Right cardiac atrium (tissue), 5 donors: ENCODE data around the gene NKAIN2. TPM values are rescaled to one million over a fixed set of nuclear protein-coding genes. Genes with fewer than 3 reads are reported as not detected.

Experiments
- ATAC-seq, 2 donors: fragments of 200-7000 bp; cut with Tn5 transposase; one replicate each; pipeline versions ENCODE4 v1.8.0 to v1.9.1; 2020; ENCODE audit warnings: moderate library complexity in 2 of 2, mild to moderate bottlenecking in 1 of 2
- DNase-seq, 3 donors: peaks; one replicate each; pipeline ENCODE4 v3.0.0-alpha.2; 2020
- H3K27ac ChIP-seq: one replicate; pipeline ENCODE4 v1.5.1; 2013; ENCODE audit warnings: mild to moderate bottlenecking, low read length, control low read depth, moderate library complexity
- H3K27me3 ChIP-seq: one replicate; pipeline ENCODE4 v1.6.1; 2013; ENCODE audit not compliant: control insufficient read depth, insufficient read depth
- H3K4me1 ChIP-seq: one replicate; pipeline ENCODE4 v1.6.1; 2013; ENCODE audit warnings: low read length; ENCODE audit not compliant: control insufficient read depth, insufficient read depth
- H3K4me3 ChIP-seq: one replicate; pipeline ENCODE4 v1.5.1; 2013; ENCODE audit warnings: low read length, control low read depth
- H3K9me3 ChIP-seq: one replicate; pipeline ENCODE4 v1.6.1; 2013; ENCODE audit warnings: low read length; ENCODE audit not compliant: control insufficient read depth
- WGBS: extraction: QIAGEN DNeasy Blood & Tissue Kit; methylation state at CpG from one replicate; pipeline ENCODE4 v1.1.7; 2013; 5-methylcytosine and 5-hydroxymethylcytosine counted together
- intact Hi-C, 4 donors: fragments of 100-400 bp; cut with DNase I; formaldehyde crosslinking; loops; one replicate each; pipeline versions ENCODE4 v1.11.0 to v1.14.0; 2022 to 2023
- polyA plus RNA-seq: library from polyadenylated mRNA; stranded (reverse); fragments of 200-250 nt; gene quantifications from one replicate; pipeline ENCODE4 v1.2.3, GENCODE V29; 2013
- total RNA-seq, 4 donors: library from RNA; stranded (reverse); fragmentation: NEBNext Ultra II Directional; extraction: Animal tissue kit (Norgen Biotek cat#: 25700); gene quantifications; one replicate each; pipeline ENCODE4 v1.2.1, GENCODE V29; 2021
- donor health status: healthy with polysubstance abuse.
- donor health status: DM: no; HTN: yes; CAD: no.
- donor health status: DM: no; HTN: no; CAD: no.
- donor health status: DM: no; HTN: yes; CAD: no; lungs with severe emphysema.
- donor health status: DM: yes; HTN: yes; CAD: no.

The NKAIN2 gene
- total and polyA plus RNA-seq, 5 donors, result 1.3 to 2.7 (median 1.5) TPM

DNA sequence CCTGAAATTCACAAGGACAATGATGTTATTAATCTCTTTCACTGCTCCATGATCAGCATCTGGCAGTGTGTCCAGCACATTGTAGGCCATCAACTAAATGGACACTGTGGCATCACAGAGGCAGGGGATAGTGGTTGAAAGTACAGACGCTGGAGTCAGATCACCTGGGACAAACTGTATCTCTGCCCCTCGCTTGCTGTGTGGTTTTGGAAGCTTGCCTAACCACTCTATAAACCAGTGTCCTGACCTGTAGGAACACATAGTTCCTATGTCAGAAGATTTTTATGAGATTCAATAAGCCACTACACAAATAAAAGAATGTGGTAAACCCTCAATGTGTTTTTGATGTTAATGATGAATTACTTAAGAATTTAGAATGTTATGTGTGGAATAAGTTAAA lies 939.3 kb downstream of the NKAIN2 start:
- intact Hi-C loops, result no loop called here
- WGBS, result 69% methylated on average over 2 of the region's 2 CpGs
- no peaks in the 10 kb centered on the region for H3K9me3 ChIP-seq
- ATAC-seq (no peak), DNase-seq (no peak)
- no peaks in the 10 kb centered on the region for H3K27me3 ChIP-seq
- H3K4me1 ChIP-seq, result no peaks in the 10 kb centered on the region
- no peak overlapping the region for H3K27ac ChIP-seq
- H3K4me3 ChIP-seq, result no peak overlapping the region

DNA sequence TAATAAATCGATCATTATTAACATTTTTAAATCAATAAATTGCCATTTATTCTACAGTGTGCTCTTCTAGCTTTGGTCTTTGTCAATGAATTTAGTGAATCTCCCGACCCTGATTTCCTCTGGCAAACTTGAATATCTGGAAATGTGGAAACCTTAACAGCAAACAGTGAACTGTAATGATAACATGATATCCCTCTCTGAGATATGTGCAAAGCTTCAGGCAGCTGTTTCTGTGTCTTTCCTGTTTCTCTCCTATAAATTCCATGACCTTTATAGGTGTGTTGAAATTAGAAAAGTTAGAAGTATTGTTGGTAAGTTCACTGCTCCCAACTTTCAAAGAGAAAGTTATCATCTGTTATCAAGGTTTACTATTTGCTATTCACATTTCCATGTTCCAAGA lies 939.8 kb downstream of the NKAIN2 start:
- Histone ChIP-seq H3K27me3 (no peaks in the 10 kb centered on the region), H3K4me3 (no peak overlapping the region), H3K27ac (no peak overlapping the region), H3K9me3 (no peaks in the 10 kb centered on the region), H3K4me1 (no peaks in the 10 kb centered on the region)
- no peak for ATAC-seq
- 68% methylated on average over 2 of the region's 2 CpGs for WGBS
- DNase-seq, result no peak
- intact Hi-C loops, result no loop called here

DNA sequence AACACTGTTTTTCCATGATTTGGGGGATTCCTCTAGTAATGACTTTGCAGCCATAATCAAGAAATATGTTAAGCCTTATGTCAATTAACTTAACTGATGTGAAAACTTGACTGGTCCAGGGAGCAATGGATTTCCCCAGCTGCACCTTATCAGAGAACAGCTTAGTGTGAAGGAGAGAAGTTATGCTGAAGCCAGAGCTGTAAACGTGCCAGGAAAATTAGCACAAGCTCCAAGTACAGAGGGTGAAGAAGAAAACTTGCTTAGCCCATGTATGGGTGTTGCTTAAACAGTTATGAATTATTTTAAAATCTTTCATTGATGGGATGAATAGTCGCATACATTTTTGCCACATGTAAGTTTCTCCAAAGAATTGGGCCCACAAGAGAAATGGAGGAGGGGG lies 943.7 kb downstream of the NKAIN2 start:
- WGBS, result 45% methylated on average over 2 of the region's 2 CpGs
- intact Hi-C loops, result no loop called here
- DNase-seq (no peak), ATAC-seq (peak; percentile 55 to 80)
- H3K4me3 ChIP-seq, result no peak overlapping the region
- H3K4me1 ChIP-seq, result no peaks in the 10 kb centered on the region
- no peaks in the 10 kb centered on the region for H3K9me3 ChIP-seq
- H3K27ac ChIP-seq, result no peak overlapping the region
- no peaks in the 10 kb centered on the region for H3K27me3 ChIP-seq

DNA sequence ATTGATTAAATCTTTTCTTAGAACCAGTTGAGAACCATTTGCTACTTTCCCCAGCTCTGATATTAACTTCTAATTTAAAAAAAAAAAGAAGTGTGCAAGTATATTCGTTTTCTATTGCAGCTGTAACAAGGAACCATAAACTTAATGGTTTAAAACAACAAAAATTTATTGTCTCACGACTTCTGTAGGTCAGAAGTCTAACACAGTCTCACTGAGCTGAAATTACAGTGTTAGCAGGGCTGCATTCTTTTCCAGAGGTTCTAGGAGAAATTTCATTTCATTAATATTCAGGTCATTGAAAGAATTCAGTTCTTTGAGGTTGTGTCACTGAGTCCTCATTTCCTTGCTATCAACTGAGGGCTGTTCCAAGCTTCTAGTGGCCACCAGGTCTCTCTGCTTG lies 945.1 kb downstream of the NKAIN2 start:
- Histone ChIP-seq H3K4me3 (no peak overlapping the region), H3K4me1 (no peaks in the 10 kb centered on the region), H3K9me3 (no peaks in the 10 kb centered on the region), H3K27ac (no peak overlapping the region), H3K27me3 (no peaks in the 10 kb centered on the region)
- DNase-seq (no peak), ATAC-seq (no peak)
- WGBS, result 86% methylated on average over 2 of the region's 2 CpGs
- intact Hi-C loops, result no loop called here

DNA sequence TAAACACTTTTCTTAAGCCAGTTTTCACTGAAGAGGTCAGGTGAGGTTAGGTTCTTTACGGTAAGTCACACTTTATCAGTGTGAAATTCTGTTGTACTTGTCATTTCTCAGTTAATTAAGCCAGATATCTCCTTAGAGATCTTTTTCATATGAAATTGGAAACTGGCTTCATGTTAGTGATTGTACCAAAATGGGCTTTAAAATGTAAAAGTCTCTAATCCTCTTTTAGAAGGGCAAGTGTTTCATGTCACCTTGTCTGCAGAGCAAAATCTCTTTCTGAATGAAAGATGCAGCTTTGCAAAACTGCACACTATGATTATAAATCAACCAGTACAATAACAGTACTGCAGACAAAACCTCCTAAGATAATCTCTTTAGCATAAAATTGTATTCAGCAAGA lies 949.3 kb downstream of the NKAIN2 start:
- no peaks in the 10 kb centered on the region for H3K4me1 ChIP-seq
- intact Hi-C loops, result no loop called here
- no peak overlapping the region for H3K4me3 ChIP-seq
- 52% methylated on average over 1 of the region's 1 CpG for WGBS
- no peaks in the 10 kb centered on the region for H3K27me3 ChIP-seq
- H3K9me3 ChIP-seq, result no peaks in the 10 kb centered on the region
- no peak overlapping the region for H3K27ac ChIP-seq
- DNase-seq (no peak), ATAC-seq (no peak)

DNA sequence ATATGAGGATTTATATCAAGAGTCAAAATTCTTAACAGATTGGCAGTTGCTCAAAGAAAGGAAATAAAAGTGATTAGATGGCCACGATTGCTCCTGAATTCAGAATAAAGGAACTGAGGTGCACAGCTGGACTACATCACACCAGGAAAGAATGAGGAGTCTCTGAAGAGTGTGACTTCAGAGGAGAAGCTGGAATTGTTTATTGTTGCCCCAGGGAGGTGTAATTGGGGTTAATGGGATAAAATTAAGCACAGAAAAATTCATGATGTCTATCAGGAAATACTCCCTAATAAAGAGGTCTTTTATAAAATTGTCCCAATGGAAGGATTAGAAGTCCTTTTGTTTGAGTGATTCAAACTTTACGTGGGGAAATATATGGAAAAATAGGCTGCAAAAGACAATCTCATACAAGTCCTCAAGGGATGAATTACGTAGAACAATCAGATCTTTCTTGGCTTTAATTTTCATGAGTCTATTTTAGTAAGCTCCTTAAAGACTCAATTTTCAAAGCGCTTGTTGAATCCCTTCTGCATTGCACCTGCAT lies 950.0 kb downstream of the NKAIN2 start:
- 62% methylated on average over 4 of the region's 4 CpGs for WGBS
- Histone ChIP-seq H3K4me1 (no peaks in the 10 kb centered on the region), H3K27me3 (no peaks in the 10 kb centered on the region), H3K9me3 (no peaks in the 10 kb centered on the region), H3K27ac (no peak overlapping the region), H3K4me3 (no peak overlapping the region)
- no peak for ATAC-seq
- no peak for DNase-seq
- intact Hi-C loops, result no loop called here

DNA sequence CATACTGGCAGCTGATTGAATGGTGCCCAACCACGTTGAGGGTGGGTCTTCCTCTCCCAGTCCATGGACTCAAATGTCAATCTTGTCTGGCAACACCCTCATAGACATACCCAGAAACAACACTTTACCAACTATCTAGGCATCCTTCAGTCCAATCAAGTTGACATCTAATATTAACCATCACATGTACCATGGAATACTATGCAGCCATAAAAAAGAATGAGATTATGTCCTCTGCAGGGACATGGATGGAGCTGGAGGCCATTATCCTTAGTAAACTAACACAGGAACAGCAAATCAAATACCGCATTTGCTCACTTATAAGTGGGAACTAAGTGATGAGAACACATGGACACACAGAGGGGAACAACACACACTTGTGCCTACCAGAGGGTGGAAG lies 951.7 kb downstream of the NKAIN2 start:
- intact Hi-C loops, result no loop called here
- Histone ChIP-seq H3K27me3 (no peaks in the 10 kb centered on the region), H3K27ac (no peak overlapping the region), H3K4me1 (no peaks in the 10 kb centered on the region), H3K4me3 (no peak overlapping the region), H3K9me3 (no peaks in the 10 kb centered on the region)
- ATAC-seq (no peak), DNase-seq (no peak)
- WGBS, result 88% methylated on average over 2 of the region's 2 CpGs

DNA sequence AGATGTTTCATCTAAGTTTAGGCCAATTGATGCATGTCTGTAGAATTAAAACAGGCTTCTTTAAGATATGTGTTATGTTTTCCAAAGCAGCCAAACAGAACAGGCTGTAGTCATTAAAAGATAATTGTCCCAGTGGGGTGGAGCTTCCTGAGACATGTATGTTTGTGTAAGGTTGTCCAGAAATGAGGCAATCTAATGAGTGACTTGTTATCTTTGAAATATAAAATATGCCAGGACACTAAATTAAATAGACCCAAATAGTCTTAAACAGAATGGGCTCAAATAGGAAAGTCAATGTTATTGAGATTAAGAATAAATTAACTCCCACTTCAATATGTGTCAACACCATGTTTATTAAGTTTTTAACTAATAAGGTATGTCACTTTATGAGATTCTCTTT lies 953.9 kb downstream of the NKAIN2 start:
- no peak overlapping the region for H3K27ac ChIP-seq
- intact Hi-C loops, result no loop called here
- no peak overlapping the region for H3K4me3 ChIP-seq
- H3K27me3 ChIP-seq, result no peaks in the 10 kb centered on the region
- no peaks in the 10 kb centered on the region for H3K4me1 ChIP-seq
- DNase-seq (no peak), ATAC-seq (no peak)
- no peaks in the 10 kb centered on the region for H3K9me3 ChIP-seq

DNA sequence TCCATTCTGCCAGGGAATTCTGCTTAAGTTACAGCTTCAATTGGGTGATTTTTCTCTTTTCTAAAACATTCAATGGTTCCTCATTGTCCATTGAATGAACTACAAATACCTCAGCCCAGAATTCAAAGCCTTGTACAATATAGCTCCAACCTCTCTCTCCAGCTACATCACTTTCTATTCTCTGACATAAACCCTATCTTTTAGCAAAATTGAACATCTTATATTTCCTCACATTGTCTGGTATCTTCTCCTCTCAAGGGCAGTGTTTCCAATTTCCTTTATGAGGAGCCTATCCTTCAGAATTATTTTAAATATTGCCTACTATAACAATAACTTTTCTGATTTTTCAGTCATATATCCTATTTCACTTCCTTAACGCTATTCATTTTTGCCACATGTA lies 955.0 kb downstream of the NKAIN2 start:
- DNase-seq (no peak), ATAC-seq (no peak)
- Histone ChIP-seq H3K9me3 (no peaks in the 10 kb centered on the region), H3K4me3 (no peak overlapping the region), H3K4me1 (no peaks in the 10 kb centered on the region), H3K27ac (no peak overlapping the region), H3K27me3 (no peaks in the 10 kb centered on the region)
- intact Hi-C loops, result no loop called here
- 91% methylated on average over 1 of the region's 1 CpG for WGBS

DNA sequence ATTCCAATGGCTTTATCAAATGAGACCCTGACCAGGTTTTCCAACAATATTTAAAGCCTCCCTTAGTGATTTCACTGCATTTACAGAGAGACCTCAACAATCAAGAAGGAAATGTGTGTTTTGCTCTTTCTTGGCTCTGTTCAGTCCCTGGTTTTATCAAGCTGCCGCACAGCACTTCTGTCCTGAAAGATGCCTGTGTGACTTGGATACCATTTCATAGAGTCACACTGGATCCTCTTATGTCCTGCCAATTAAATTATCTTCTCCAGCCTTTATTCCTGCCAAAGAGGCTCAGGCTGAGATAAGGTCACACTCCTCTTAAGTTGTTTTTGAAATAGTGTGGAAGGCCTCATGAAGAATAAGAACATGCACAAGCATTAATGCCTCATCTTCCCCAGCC lies 961.6 kb downstream of the NKAIN2 start:
- WGBS, result 28% methylated on average over 1 of the region's 1 CpG
- ATAC-seq, result peak; percentile 97

DNA sequence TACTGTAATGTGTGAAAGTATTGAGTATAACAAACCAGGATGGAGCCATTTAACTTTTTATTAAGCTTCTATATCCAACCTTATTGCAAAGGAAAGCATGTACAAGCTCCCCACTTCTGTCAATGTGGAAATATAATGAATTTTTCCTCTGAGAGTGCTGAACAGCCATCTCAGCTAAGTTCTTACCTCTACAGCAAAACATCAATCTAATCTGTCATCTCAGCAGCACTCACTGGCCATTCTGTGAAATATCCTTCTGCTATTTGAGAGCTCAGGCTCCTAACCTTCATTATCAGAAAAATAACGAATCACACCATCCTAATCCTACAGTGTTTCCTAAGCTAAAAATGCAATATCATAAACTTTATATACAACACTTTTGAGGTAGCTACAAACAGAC lies 964.6 kb downstream of the NKAIN2 start:
- no peak overlapping the region for H3K27ac ChIP-seq
- H3K4me3 ChIP-seq, result no peak overlapping the region
- ATAC-seq, result no peak
- no peaks in the 10 kb centered on the region for H3K27me3 ChIP-seq
- 86% methylated on average over 1 of the region's 1 CpG for WGBS
- H3K9me3 ChIP-seq, result no peaks in the 10 kb centered on the region
- no peak for DNase-seq
- intact Hi-C loops, result no loop called here
- H3K4me1 ChIP-seq, result no peaks in the 10 kb centered on the region

More for the DNA sequence above, 961.6 kb downstream of the NKAIN2 start:
- Histone ChIP-seq H3K4me3 (no peak overlapping the region), H3K27me3 (no peaks in the 10 kb centered on the region), H3K9me3 (no peaks in the 10 kb centered on the region), H3K27ac (no peak overlapping the region), H3K4me1 (no peaks in the 10 kb centered on the region)
- intact Hi-C loops, result no loop called here
- peak in 1 of 3 donors; percentile 11 for DNase-seq

DNA sequence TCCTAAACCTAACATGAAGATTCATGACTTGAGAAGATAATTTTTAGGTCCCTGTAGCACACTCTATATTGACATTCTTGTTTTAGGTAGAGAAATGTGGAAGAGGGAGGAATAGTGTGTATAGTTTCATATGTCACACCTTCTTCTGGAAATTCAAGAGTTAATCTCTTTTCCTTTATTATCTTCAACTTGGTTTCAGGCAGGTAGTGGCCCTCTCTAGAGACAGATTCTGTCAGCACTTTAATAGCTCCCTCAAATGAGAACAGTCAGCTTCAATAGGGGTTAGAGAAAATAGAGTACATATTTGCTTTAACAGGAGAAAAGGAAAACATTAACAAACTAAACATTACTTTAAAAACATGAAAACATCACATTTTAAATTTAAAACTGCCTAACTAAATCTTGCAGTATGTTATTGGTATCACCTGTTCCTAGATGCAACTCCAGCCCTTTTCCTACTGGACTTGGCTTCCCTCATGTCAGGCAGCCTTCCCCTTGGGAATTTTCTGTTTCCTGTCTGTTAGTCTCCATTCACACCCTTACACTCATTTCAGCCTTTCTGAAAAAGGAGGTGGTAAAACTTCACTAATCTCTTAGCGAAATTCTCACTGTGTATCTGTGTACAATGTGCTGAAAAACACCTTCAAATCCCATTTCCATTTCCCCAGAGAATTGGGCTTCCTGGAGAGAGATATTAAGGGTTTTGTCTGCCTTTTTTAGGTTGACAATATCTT lies 966.3 kb downstream of the NKAIN2 start:
- Histone ChIP-seq H3K4me1 (no peaks in the 10 kb centered on the region), H3K27ac (no peak overlapping the region), H3K4me3 (no peak overlapping the region), H3K27me3 (no peaks in the 10 kb centered on the region), H3K9me3 (no peaks in the 10 kb centered on the region)
- DNase-seq (no peak), ATAC-seq (no peak)
- WGBS, result 48% methylated on average over 1 of the region's 1 CpG
- intact Hi-C loops, result no loop called here
